Fibroblast of lung (primary cell): ENCODE data around the gene OLIG3. TPM values are rescaled to one million over a fixed set of nuclear protein-coding genes. Genes with fewer than 3 reads are reported as not detected.
A peak's percentile ranks its signal among the peaks of the same experiment; 100 is the strongest.

ENCODE experiments used
- DNase-seq, 2 donors: peaks; one replicate each; pipeline versions ENCODE4 v3.0.0 to v3.0.0-alpha.2; 2010; ENCODE audit warnings: low read depth in 2 of 2
- H2AFZ ChIP-seq: 2 replicates; pipeline ENCODE4 v1.5.1; 2012; ENCODE audit warnings: low read length, control low read depth, inconsistent platforms
- H3K27ac ChIP-seq: 2 replicates; pipeline ENCODE4 v1.5.1; 2011; ENCODE audit warnings: low read length, control low read depth; ENCODE audit not compliant: insufficient read depth
- H3K27me3 ChIP-seq: 2 replicates; pipeline ENCODE4 v1.5.1; 2011; ENCODE audit warnings: mild to moderate bottlenecking, low read length; ENCODE audit not compliant: control insufficient read depth, insufficient read depth
- H3K36me3 ChIP-seq: 2 replicates; pipeline ENCODE4 v1.5.1; 2011; ENCODE audit warnings: low read length; ENCODE audit not compliant: control insufficient read depth, insufficient read depth
- H3K4me1 ChIP-seq: 2 replicates; pipeline ENCODE4 v1.5.1; 2011; ENCODE audit warnings: low read length; ENCODE audit not compliant: control insufficient read depth, insufficient read depth; ENCODE audit errors: extremely low read depth
- H3K4me2 ChIP-seq: 2 replicates; pipeline ENCODE4 v1.5.1; 2011; ENCODE audit warnings: low read length, control low read depth; ENCODE audit not compliant: insufficient read depth; ENCODE audit errors: extremely low read depth
- H3K4me3 ChIP-seq, 4 experiments: fragments of 200-600 bp in 1 of 4; sonication (generic) in 1 of 4; replicated peaks in 1 of 4; 2 replicates each; pipeline ENCODE4 v1.5.1; 2011 to 2016; ENCODE audit warnings: low read length in 4 of 4, low read depth in 3 of 4, mild to moderate bottlenecking in 3 of 4, control low read depth in 2 of 4, inconsistent platforms in 1 of 4, mixed read lengths in 1 of 4; ENCODE audit not compliant: insufficient read depth in 1 of 4; ENCODE audit errors: control extremely low read depth in 1 of 4
- H3K79me2 ChIP-seq: 2 replicates; pipeline ENCODE4 v1.5.1; 2012; ENCODE audit warnings: mild to moderate bottlenecking, low read length, inconsistent platforms; ENCODE audit not compliant: control insufficient read depth, insufficient read depth
- H3K9ac ChIP-seq: 2 replicates; pipeline ENCODE4 v1.5.1; 2011; ENCODE audit warnings: mild to moderate bottlenecking, low read length, control low read depth; ENCODE audit not compliant: insufficient read depth
- H3K9me3 ChIP-seq: 2 replicates; pipeline ENCODE4 v1.5.1; 2012; ENCODE audit warnings: low read depth, low read length; ENCODE audit not compliant: control insufficient read depth, insufficient read depth
- H4K20me1 ChIP-seq: 2 replicates; pipeline ENCODE4 v1.5.1; 2011; ENCODE audit warnings: low read length; ENCODE audit not compliant: control insufficient read depth, insufficient read depth; ENCODE audit errors: extremely low read depth
- EZH2 ChIP-seq: IDR thresholded peaks from 2 replicates; pipeline ENCODE4 v1.5.1; 2012; ENCODE audit warnings: low read length, control low read depth, mild to moderate bottlenecking; ENCODE audit errors: missing control alignments
- polyA plus RNA-seq, 2 donors: library from polyadenylated mRNA; depleted of rRNA in 1 of 2; stranded (reverse) in 1 of 2; unstranded in 1 of 2; fragments of >200 nt; gene quantifications; 2 replicates each; pipeline ENCODE4 v1.2.1, GENCODE V29; 2011 to 2012; ENCODE audit warnings: missing spikeins in 1 of 2
- total RNA-seq: library from RNA; depleted of rRNA; stranded (reverse); fragments of >200 nt; gene quantifications from 2 replicates; pipeline ENCODE4 v1.2.1, GENCODE V29; 2014
- TF ChIP-seq, protein P1 (sequence below), 2 donors: IDR thresholded peaks in 1 of 2; conservative IDR thresholded peaks in 1 of 2; 1 replicate in 1 of 2; 2 replicates in 1 of 2; pipeline ENCODE4 v1.5.1; 2011 to 2012; ENCODE audit warnings: low read length in 2 of 2, control low read depth in 1 of 2, inconsistent platforms in 1 of 2, low read depth in 1 of 2, mild to moderate bottlenecking in 1 of 2

The OLIG3 gene
- total and polyA plus RNA-seq, 2 donors (not counting 1 experiment from before 2014, with no cell fraction given), result not detected

- Histone ChIP-seq H3K4me3 (no peak overlapping the region), H2AFZ (no peak overlapping the region), H3K27ac (no peak overlapping the region), H3K4me1 (no peaks in the 10 kb centered on the region), H3K4me2 (no peak overlapping the region), H3K36me3 (no peaks in the 10 kb centered on the region), H3K27me3 (peaks cover 75% of the 10 kb centered on the region), H3K79me2 (no peaks in the 10 kb centered on the region), H4K20me1 (no peaks in the 10 kb centered on the region), H3K9ac (no peak overlapping the region), H3K9me3 (no peaks in the 10 kb centered on the region)
- no peak for DNase-seq
- TF ChIP-seq EZH2, result no peak
- TF ChIP-seq, protein P1, sequence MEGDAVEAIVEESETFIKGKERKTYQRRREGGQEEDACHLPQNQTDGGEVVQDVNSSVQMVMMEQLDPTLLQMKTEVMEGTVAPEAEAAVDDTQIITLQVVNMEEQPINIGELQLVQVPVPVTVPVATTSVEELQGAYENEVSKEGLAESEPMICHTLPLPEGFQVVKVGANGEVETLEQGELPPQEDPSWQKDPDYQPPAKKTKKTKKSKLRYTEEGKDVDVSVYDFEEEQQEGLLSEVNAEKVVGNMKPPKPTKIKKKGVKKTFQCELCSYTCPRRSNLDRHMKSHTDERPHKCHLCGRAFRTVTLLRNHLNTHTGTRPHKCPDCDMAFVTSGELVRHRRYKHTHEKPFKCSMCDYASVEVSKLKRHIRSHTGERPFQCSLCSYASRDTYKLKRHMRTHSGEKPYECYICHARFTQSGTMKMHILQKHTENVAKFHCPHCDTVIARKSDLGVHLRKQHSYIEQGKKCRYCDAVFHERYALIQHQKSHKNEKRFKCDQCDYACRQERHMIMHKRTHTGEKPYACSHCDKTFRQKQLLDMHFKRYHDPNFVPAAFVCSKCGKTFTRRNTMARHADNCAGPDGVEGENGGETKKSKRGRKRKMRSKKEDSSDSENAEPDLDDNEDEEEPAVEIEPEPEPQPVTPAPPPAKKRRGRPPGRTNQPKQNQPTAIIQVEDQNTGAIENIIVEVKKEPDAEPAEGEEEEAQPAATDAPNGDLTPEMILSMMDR (conservative IDR thresholded peaks at IDR 0.05 in 1 of 2, IDR thresholded peaks at IDR 0.05 in 1 of 2; ENCODE audit: low read depth in 1 of 2, low read length in 2 of 2), result no peak
These were observed 2.2 kb upstream of the OLIG3 start for GRCh38 chr6:137496368-137496767.

- H3K9me3 ChIP-seq, result no peaks in the 10 kb centered on the region
These were observed 1.6 kb upstream of the OLIG3 start for GRCh38 chr6:137495703-137496336.

GRCh38 chr6:137494988-137495702 is 951 bp upstream of the OLIG3 start:
- Histone ChIP-seq H3K27me3 (peaks cover 85% of the 10 kb centered on the region), H3K4me2 (no peak overlapping the region), H2AFZ (no peak overlapping the region), H3K9me3 (no peaks in the 10 kb centered on the region), H3K4me3 (no peak overlapping the region), H4K20me1 (no peaks in the 10 kb centered on the region), H3K79me2 (no peaks in the 10 kb centered on the region), H3K9ac (no peak overlapping the region), H3K4me1 (no peaks in the 10 kb centered on the region), H3K36me3 (no peaks in the 10 kb centered on the region), H3K27ac (no peak overlapping the region)
- peak in 1 of 2 donors; percentile 32 for DNase-seq
- TF ChIP-seq, protein P1 (conservative IDR thresholded peaks at IDR 0.05 in 1 of 2, IDR thresholded peaks at IDR 0.05 in 1 of 2; ENCODE audit: low read depth in 1 of 2, low read length in 2 of 2), result no peak
- peak; percentile 1 for TF ChIP-seq EZH2

More at GRCh38 chr6:137495703-137496336, 1.6 kb upstream of the OLIG3 start:
- H3K27me3 ChIP-seq, result peaks cover 80% of the 10 kb centered on the region
- H3K27ac ChIP-seq, result no peak overlapping the region
- H3K9ac ChIP-seq, result no peak overlapping the region
- H3K36me3 ChIP-seq, result no peaks in the 10 kb centered on the region
- no peaks in the 10 kb centered on the region for H3K4me1 ChIP-seq
- no peak overlapping the region for H2AFZ ChIP-seq
- peak; percentile 86 for TF ChIP-seq EZH2
- TF ChIP-seq, protein P1 (conservative IDR thresholded peaks at IDR 0.05 in 1 of 2, IDR thresholded peaks at IDR 0.05 in 1 of 2; ENCODE audit: low read depth in 1 of 2, low read length in 2 of 2), result no peak
- no peaks in the 10 kb centered on the region for H3K79me2 ChIP-seq
- H3K4me3 ChIP-seq, result no peak overlapping the region
- no peak for DNase-seq
- no peaks in the 10 kb centered on the region for H4K20me1 ChIP-seq
- H3K4me2 ChIP-seq, result no peak overlapping the region
